A673 (cell line): ENCODE data around the gene USP40.

Experiments
- EZH2 ChIP-seq: fragments of 200-600 bp; sonication (generic); IDR thresholded peaks from 2 replicates; pipeline ENCODE4 v1.6.1; 2017; ENCODE audit warnings: borderline replicate concordance, low read depth, mild to moderate bottlenecking, mixed read lengths, antibody characterized with exemption, low read length; ENCODE audit not compliant: poor library complexity, severe bottlenecking
- TF ChIP-seq, protein P1 (sequence below): fragments of 300-800, 200-600 bp; sonication (generic); conservative IDR thresholded peaks from 2 replicates; pipeline ENCODE4 v1.5.1; 2017; ENCODE audit warnings: low read depth, mild to moderate bottlenecking, antibody characterized with exemption, low read length, moderate library complexity, mixed read lengths

DNA sequence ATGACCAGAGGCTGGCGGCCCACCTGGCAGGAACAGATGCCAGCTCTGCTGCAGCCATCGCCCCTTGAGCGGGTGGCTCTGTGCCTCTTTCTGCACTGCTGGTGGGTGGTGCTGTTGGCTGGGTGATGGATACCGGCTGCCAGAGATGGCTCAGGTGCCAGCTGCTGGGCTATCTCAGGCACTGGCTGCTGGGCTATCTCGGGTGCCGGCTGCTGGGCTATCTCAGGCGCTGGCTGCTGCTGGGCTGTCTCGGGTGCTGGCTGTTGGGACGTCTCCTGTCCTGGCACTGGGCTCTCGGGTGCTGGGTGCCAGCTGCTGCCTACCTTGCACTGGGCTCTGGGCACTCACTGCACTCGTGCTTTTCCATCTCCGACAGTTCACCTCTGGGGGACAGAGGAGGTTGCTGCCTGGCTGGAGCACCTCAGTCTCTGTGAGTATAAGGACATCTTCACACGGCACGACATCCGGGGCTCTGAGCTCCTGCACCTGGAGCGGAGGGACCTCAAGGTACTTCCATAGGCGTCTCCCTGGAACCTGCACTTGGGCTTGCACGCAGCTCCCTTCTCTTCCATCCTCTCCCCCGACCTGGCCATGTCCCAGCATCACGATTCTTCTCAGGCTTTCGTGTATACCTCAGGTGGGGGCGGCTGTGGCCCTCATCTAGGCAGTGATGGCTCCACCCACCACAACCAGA, 98.4 kb downstream of the USP40 start:
- TF ChIP-seq, protein P1, sequence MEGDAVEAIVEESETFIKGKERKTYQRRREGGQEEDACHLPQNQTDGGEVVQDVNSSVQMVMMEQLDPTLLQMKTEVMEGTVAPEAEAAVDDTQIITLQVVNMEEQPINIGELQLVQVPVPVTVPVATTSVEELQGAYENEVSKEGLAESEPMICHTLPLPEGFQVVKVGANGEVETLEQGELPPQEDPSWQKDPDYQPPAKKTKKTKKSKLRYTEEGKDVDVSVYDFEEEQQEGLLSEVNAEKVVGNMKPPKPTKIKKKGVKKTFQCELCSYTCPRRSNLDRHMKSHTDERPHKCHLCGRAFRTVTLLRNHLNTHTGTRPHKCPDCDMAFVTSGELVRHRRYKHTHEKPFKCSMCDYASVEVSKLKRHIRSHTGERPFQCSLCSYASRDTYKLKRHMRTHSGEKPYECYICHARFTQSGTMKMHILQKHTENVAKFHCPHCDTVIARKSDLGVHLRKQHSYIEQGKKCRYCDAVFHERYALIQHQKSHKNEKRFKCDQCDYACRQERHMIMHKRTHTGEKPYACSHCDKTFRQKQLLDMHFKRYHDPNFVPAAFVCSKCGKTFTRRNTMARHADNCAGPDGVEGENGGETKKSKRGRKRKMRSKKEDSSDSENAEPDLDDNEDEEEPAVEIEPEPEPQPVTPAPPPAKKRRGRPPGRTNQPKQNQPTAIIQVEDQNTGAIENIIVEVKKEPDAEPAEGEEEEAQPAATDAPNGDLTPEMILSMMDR, result no peak
- no peak for TF ChIP-seq EZH2
